D721Med (cell line): ENCODE data around the gene C12orf57.

Experiments used
- DNase-seq: peaks from one replicate; pipeline ENCODE4 v3.0.0; 2011; ENCODE audit warnings: low spot score; ENCODE audit not compliant: insufficient read length
- FAIRE-seq: peaks from 2 replicates; lab custom pipeline; 2011; peaks lifted over from hg19 to GRCh38; lab: Jason Lieb, UNC
- CTCF ChIP-seq: IDR thresholded peaks from 2 replicates; pipeline ENCODE4 v1.5.1; 2012; ENCODE audit warnings: mild to moderate bottlenecking, control low read depth; ENCODE audit not compliant: insufficient read depth; ENCODE audit errors: missing control alignments

Gene C12orf57

GRCh38 chr12:6946033-6946919 lies 2.5 kb downstream of the C12orf57 start:
- TF ChIP-seq CTCF = no peak
- no peak for DNase-seq
- FAIRE-seq = no peak

GRCh38 chr12:6946920-6947374 lies 3.1 kb downstream of the C12orf57 start:
- DNase-seq (no peak), FAIRE-seq (no peak)
- TF ChIP-seq CTCF = no peak

- FAIRE-seq = no peak
- TF ChIP-seq CTCF = no peak
- no peak for DNase-seq
Measured at GRCh38 chr12:6947615-6948014, 3.8 kb downstream of the C12orf57 start.

- no peak for TF ChIP-seq CTCF
- DNase-seq = no peak
- FAIRE-seq = no peak
Measured at GRCh38 chr12:6948873-6949594, 5.2 kb downstream of the C12orf57 start.

GRCh38 chr12:6950401-6950801 lies 6.6 kb downstream of the C12orf57 start:
- DNase-seq (no peak), FAIRE-seq (no peak)

GRCh38 chr12:6950811-6951540 lies 7.2 kb downstream of the C12orf57 start, which contains the start of gene PTPN6:
Gene PTPN6, plus strand, starts transcription at chr12:6951356. Its CDS starts 157 bp downstream, at chr12:6951513.
- FAIRE-seq (no peak), DNase-seq (no peak)
- TF ChIP-seq CTCF = no peak

More at GRCh38 chr12:6950401-6950801, 6.6 kb downstream of the C12orf57 start:
- TF ChIP-seq CTCF = peak; percentile 8
